AG10803 (cell line): ENCODE results near the gene CRIM1.

Experiments
- DNase-seq: peaks from one replicate; pipeline ENCODE4 v3.0.0; 2010; ENCODE audit warnings: low read depth
- H3K4me3 ChIP-seq: 2 replicates; pipeline ENCODE4 v1.5.1; 2011; ENCODE audit warnings: mild to moderate bottlenecking, low read length, control low read depth
- TF ChIP-seq, protein P1 (sequence below): conservative IDR thresholded peaks from 2 replicates; pipeline ENCODE4 v1.5.1; 2011; ENCODE audit warnings: mild to moderate bottlenecking, low read length, control low read depth, inconsistent platforms

Gene CRIM1

DNA sequence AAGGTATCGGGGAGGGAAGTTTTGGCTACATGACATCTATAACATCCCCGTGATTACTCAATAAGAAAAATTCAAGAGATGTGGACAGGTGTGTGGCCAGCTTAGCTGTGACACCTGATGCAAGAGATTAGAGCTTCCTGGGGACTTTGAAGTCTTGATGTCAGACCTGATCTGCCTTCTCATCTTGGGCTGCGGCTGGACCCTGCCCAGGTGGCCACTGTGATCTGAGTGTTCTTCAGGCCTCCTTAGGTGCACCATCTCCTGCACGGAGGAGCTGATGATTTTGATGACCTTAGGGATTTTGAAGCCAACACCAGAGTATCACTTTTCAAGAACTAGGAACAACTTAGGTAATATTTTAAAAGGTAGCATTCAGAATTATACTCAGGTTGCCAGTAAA is 128.9 kb downstream of the CRIM1 start:
- no peak overlapping the region for H3K4me3 ChIP-seq
- TF ChIP-seq, protein P1, sequence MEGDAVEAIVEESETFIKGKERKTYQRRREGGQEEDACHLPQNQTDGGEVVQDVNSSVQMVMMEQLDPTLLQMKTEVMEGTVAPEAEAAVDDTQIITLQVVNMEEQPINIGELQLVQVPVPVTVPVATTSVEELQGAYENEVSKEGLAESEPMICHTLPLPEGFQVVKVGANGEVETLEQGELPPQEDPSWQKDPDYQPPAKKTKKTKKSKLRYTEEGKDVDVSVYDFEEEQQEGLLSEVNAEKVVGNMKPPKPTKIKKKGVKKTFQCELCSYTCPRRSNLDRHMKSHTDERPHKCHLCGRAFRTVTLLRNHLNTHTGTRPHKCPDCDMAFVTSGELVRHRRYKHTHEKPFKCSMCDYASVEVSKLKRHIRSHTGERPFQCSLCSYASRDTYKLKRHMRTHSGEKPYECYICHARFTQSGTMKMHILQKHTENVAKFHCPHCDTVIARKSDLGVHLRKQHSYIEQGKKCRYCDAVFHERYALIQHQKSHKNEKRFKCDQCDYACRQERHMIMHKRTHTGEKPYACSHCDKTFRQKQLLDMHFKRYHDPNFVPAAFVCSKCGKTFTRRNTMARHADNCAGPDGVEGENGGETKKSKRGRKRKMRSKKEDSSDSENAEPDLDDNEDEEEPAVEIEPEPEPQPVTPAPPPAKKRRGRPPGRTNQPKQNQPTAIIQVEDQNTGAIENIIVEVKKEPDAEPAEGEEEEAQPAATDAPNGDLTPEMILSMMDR = no peak
- no peak for DNase-seq

DNA sequence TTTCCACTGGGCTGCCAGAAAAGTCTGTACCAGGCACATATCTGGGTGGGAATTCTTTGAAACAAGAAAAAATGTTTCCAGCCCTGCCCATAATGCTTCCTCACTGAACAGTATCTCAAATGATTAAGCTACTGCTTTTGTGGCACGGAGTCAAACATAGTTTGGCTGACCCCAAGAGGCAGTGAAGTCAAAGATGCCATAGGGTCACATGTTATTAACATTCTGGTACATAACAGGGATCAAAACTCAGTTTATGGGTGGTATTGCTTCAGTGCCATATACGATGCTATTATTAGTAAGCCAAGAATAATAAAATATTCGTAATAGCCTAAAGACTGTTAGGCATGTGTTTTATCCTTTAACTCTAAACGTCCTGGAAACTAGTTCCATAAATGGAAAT is 129.9 kb downstream of the CRIM1 start:
- TF ChIP-seq, protein P1 = no peak
- no peak overlapping the region for H3K4me3 ChIP-seq
- peak; percentile 90 for DNase-seq

DNA sequence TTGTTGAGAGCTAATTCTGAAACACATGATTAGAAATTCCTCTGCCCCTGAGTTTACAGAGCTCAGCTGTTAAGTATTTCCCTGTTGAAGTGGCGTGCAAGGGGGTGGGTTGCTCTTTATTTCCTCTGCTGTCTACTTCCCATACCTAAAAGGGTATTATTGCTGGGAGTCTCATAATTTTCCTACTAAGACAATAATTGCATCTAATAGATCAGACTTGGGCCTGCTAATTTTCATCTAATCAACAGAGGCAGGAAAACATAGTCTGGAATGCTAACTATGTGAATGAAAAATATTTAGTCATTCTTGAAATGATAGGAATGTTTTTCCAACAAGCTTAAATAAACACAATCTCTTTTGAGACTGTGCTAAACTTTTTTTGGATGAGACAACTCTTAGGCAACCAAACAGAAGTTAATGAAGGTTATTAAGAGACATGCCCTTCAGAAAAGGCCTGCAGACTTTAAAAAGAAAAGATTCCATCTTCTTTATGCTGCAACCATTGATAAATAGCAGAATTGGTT is 131.0 kb downstream of the CRIM1 start:
- peak; percentile 89 for DNase-seq
- TF ChIP-seq, protein P1 = no peak
- no peak overlapping the region for H3K4me3 ChIP-seq

DNA sequence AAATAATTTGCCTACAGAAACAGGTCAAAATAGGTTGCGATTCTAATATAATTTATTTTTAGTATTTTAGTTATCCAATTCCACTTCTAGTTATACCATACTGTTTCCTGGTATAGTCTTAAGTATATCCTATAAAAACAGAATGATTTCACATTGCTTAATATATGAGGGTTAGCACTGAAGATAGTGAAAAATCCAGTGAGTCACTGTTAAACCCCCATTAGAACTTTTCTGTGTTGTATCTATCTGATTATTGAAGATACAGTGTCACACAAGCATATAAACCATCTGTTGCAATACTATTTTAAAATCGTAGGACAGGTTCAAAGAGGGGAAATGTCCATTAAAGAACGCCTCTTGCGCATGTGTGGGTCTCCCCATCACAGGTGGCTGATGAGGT is 132.4 kb downstream of the CRIM1 start:
- no peak overlapping the region for H3K4me3 ChIP-seq
- DNase-seq = no peak
- TF ChIP-seq, protein P1 = no peak

DNA sequence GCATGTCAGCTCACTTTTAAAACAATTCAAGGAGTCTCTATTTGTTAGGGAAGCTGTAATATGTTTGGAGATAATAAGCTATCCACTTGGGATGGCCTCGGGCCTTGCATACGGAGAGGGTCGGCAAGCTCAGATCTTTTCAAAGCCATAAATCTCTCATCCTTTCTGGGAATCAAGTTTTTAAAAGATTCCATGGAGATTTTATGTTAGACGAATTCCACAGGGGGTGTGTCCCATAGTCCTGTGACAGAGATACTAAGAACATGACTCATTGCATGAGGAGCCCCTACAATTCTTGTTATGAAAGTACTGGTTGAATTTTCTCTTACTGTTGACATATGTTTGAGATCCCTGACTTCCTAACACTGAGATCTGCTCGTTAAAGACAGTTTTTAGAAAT is 133.7 kb downstream of the CRIM1 start:
- H3K4me3 ChIP-seq = no peak overlapping the region
- TF ChIP-seq, protein P1 = no peak
- DNase-seq = peak; percentile 88

DNA sequence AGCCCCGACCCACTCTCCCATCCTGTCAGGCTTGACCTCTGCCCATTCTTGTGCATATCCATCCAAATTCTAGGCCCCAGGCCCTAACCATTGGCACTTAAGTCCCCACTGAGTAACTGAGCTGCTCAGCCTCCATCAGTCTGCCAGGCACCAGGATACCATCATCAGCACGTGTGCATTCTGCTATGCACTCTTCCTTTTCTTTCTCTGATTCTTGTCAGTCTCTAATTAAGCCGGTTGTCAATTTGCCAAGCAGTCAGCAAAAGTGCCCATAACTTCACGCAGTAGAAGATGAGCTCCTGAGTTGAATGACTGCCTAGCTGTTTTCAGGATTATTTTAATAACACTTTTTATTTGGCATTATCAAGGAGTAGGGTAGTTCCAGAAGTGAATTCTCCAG is 135.2 kb downstream of the CRIM1 start:
- no peak for DNase-seq
- H3K4me3 ChIP-seq = no peak overlapping the region
- TF ChIP-seq, protein P1 = no peak

DNA sequence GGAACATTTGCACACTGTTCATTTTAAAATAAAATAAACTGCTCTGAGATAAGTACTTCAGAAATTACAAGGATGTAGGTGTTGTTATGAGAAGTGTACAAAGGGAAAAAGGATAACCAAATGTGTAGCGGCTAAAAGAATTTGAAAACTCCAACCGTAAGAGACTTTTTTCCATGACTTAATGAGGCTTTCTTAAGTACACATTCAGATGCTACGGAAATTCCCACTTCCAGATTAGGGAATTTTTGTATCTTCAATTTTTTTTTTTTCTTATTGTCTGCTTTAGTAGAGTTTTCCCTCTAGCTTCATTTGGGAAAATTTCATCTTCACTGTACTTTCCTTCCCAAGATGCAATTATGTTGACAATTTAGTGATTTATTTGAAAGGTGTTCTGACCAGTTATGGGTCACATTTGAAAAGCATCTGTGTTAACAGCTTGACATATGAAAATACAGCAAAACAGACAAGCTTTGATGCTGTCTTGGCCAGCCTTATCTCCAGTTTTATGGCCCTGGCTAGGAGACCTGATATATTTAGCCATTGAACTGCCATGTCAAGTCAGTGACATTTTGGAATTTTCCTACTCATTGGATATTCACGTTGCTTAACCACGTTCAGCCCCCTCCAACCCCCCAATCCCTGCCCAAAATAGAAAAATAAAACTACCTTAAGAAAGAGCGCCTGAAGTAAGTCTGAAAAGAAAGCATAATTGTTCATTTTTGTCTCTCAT is 136.8 kb downstream of the CRIM1 start:
- TF ChIP-seq, protein P1 = no peak
- no peak for DNase-seq
- no peak overlapping the region for H3K4me3 ChIP-seq
